Cardiac septum (tissue), 1 donor: Measurements from ENCODE around the gene POP4. TPM values are rescaled to one million over a fixed set of nuclear protein-coding genes. Genes with fewer than 3 reads are reported as not detected.

ENCODE experiments used
- DNase-seq: peaks from one replicate; pipeline ENCODE4 v3.0.0-alpha.2; 2020; ENCODE audit warnings: low spot score
- intact Hi-C: fragments of 100-400 bp; cut with DNase I; formaldehyde crosslinking; loops from one replicate; pipeline ENCODE4 v1.14.0; 2022
- total RNA-seq: library from RNA; stranded (reverse); fragmentation: NEBNext Ultra II Directional; extraction: Animal tissue kit (Norgen Biotek cat#: 25700); gene quantifications from one replicate; pipeline ENCODE4 v1.2.1, GENCODE V29; 2021
- donor health status: DM: no; HTN: no; CAD: no.

Gene POP4
- total RNA-seq, 1 donor from 2014 or later = 47.8 TPM

DNA sequence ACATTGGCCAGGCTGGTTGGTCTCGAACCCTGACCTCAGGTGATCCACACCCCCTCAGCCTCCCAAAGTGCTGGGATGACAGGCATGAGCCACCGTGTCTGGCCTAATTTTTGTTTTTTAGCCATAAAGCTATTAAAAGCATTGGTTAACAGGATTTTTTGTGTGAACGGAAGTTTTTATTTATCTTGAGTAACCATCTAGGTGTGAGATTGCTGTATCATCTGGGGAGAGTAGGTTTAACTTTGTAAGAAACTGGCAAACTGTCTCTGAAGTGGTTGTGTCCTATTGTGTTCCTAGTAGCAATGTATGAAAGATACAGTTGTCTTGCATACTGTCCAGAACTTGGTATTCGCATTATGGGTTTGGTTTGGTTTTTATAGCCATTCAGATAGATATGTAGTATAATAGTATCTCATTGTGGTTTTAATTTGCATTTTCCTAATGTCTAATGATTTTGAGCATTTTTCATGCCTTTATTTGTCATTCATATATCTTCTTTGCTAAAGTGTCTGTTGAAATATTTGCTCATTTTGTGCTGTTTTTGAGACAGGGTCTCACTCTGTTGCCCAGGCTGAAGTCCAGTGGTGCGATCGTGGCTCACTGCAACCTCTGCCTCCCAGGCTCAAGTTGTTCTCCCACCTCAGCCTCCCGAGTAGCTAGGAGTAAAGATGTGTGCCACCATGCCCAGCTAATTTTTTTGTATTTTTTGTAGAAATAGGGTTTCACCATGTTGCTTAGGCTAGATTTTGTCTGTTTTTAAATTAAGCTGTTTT, 45.7 kb downstream of the POP4 start:
- DNase-seq = peak; percentile 19
- intact Hi-C loops = no loop called here

DNA sequence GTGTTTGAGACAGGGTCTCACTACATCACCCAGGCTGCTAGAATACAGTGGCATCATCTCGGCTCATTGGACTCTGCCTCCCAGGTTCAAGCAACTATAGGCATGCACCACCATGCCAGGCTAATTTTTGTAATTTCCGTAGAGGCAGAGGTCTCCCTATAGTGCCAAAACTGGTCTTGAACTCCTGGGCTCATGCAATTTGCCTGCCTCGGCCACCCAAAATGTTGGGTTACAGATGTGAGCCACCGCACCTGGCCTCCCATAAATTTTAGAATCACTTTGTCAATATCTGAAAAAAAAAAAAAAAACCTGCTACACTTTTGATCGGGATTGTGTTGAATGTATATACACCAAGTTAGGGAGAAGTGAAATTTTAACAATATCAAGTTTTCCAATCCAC, 47.3 kb downstream of the POP4 start:
- intact Hi-C loops = no loop called here
- no peak for DNase-seq

DNA sequence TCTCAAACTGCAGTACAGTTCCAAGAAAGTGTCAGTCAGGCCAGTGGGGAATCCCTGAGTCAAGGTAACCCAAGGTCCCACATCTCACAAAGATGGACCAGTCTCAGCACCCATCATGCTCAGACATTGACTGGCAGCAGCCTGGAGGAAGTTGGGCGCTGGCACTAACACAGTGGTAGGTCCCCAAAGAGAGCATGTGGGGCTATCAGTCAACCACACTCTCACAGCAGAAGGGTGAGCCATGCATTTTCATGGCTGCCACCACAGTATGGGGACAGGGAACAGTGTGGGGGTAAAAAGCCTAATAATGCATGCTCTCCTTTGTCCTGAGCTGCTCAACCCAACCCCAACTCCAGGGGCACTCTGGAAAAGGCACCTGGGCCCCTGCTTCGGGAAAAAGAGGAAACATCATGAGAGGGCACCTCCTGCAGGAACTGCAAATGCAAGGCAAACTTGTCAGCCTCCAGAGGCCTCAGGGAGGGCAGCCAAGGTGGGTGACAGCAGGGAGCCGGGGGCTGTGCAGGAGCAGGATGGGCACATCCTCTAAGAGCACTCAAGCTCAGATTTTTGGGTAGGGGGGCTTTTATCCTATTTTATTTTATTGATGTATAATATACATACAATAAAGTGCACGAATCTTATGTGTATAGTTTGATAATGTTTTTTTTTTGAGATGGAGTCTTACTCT, 49.7 kb downstream of the POP4 start:
- DNase-seq = peak; percentile 15
- intact Hi-C loops = no loop called here

GRCh38 chr19:29658221-29658991, 52.3 kb downstream of the POP4 start:
- intact Hi-C loops = no loop called here
- no peak for DNase-seq

GRCh38 chr19:29660835-29661234, 54.8 kb downstream of the POP4 start:
- intact Hi-C loops = no loop called here
- no peak for DNase-seq

DNA sequence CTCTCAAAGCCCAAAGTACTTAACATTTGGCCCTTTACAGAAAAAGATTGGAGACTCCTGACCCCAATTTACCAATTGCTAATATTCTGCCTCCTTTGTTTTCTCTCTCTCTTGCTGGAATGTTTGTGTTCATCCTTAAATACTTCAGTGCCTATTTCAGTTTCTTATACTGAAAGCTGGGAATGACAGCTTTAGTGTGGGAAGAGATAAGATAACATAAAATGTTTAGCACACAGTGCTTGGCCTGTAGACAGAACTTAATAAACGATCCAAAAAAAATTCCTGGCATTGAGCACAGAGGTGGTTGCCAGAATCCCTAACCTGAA, 56.2 kb downstream of the POP4 start:
- intact Hi-C loops = loop anchor here (2.0 kb wide), 1 partner anchor 17 kb away; no protein-coding TSS in a partner anchor
- DNase-seq = no peak

GRCh38 chr19:29662604-29663404, 56.7 kb downstream of the POP4 start:
- intact Hi-C loops = loop anchor here (2.0 kb wide), 1 partner anchor 18 kb away; no protein-coding TSS in a partner anchor
- no peak for DNase-seq

- intact Hi-C loops = loop anchor here (2.0 kb wide), 2 partner anchors 19 to 51 kb away; partner anchors contain the start of gene C19orf12
- peak; percentile 73 for DNase-seq
These were observed 58.0 kb downstream of the POP4 start for GRCh38 chr19:29663861-29664752.

- DNase-seq = peak; percentile 20
- intact Hi-C loops = loop anchor here (2.0 kb wide), 1 partner anchor 50 kb away; the partner anchor contains the start of gene C19orf12
These were observed 58.7 kb downstream of the POP4 start for GRCh38 chr19:29664753-29665214.

- intact Hi-C loops = loop anchor here (2.0 kb wide), 1 partner anchor 49 kb away; the partner anchor contains the start of gene C19orf12
- peak; percentile 95 for DNase-seq
These were observed 59.2 kb downstream of the POP4 start, which contains the start of gene PLEKHF1 for GRCh38 chr19:29665215-29665825. Gene PLEKHF1, plus strand, starts transcription at chr19:29665461. Its CDS starts 8,379 bp downstream, at chr19:29673840.

DNA sequence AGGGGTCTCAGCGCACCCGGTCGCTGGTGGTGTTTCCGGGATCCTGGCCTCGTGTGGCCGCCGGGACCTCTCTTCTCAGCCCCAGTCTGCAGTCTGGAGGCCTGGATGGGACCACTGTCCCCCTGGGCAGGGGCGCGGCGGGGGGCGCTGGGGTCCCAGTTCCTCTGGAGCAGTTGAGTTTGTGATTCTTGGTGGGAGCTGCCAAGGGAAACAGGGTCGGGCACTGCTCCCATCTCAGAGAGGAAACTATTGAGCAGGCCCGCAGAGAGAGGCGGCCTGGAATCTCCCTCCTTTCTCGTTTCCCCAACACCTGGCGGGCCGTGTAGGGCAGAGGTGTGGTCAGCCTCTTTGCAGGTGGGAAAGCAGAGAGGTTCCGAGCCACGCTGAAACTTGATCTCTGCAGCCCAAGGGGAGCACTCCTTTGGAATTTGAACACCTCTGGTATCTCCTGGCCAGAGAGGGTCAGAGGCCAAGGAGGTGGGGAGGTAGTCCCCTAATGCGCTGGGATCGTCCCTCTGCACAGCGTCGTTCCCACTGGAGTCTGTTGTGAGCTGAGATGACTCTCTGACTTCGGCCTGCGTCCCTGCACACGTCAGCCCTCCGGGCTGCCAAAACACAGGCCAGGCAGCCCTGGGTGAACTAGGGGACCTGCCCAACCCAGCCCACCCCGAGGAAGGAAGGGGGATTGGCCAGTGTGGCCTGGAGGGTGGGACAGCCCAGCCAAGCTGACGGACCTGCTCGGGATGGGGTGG, 59.9 kb downstream of the POP4 start:
- DNase-seq = peak; percentile 77
- intact Hi-C loops = loop anchor here (2.0 kb wide), 1 partner anchor 49 kb away; the partner anchor contains the start of gene C19orf12

Other genes starting within 250 kb of the POP4 start
- gene VSTM2B, start 80.3 kb upstream of the POP4 start, total RNA-seq = not detected
- gene PLEKHF1, start 59.2 kb downstream of the POP4 start, total RNA-seq = 9.5 TPM
- 38.0 TPM for gene C19orf12, start 109.0 kb downstream of the POP4 start, total RNA-seq
- 1.9 TPM for gene CCNE1, start 205.7 kb downstream of the POP4 start, total RNA-seq